HTERT RPE-1 (cell line): ENCODE measurements around the gene YPEL2.
"Not testable (repeated sequence)": the region's sequence is repeated elsewhere in the genome, so short reads cannot be mapped to it uniquely, and the experiment has no call there.

ENCODE experiments used
- in situ Hi-C: fragments of 300-500 bp; cut with MboI; formaldehyde crosslinking; loops from 4 replicates; pipeline ENCODE4 v1.14.3; 2020; ENCODE audit warnings: low sequenced_read_pairs

YPEL2 gene, protein sequence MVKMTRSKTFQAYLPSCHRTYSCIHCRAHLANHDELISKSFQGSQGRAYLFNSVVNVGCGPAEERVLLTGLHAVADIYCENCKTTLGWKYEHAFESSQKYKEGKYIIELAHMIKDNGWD

DNA sequence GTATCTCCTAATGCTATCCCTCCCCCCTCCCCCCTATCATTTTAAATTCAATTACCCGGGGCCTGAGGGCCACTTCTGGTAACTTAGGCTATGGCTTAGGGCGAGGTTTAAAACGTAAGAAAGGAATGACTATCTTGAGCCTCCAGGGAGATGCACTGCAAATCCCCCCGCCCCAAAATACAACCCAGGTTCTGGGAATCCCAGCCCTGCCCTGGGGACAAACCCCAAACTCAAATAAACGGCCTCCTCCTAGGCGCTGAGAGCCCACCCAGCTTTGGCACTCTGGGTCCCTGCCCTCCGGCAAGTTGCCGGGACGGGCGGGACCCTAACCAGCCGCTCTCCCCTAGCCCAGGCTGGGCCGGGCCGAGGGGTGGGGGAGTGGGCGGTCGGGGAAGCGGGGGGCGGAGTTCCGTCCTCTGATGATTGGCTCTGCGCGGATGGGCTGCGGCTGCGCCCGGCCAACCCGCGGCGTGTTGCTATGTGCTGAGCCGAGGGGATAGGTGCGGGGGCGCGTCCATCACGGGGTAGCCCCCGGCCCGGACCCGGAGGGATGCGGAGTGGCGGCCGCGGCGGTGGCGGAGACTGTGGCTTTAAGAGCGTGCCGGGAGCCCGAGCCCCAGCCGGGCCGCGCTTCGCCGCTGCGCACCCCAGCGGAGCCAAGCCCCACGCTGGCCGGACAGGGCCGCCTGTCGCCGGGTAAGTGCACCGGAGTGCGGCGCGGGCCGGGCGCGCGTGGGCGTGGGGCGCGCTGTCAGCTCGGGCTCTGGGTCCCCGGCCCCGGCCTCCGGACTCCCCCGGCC lies at the start of gene YPEL2:
Gene YPEL2 (plus strand): TSS at position 527 of the 800 bp plus-strand sequence. CDS start 21,755 bp downstream, outside the sequence.
- in situ Hi-C loops: no loop called here

GRCh38 chr17:59284317-59284716 lies 47.1 kb upstream of the YPEL2 start:
- in situ Hi-C loops: no loop called here

DNA sequence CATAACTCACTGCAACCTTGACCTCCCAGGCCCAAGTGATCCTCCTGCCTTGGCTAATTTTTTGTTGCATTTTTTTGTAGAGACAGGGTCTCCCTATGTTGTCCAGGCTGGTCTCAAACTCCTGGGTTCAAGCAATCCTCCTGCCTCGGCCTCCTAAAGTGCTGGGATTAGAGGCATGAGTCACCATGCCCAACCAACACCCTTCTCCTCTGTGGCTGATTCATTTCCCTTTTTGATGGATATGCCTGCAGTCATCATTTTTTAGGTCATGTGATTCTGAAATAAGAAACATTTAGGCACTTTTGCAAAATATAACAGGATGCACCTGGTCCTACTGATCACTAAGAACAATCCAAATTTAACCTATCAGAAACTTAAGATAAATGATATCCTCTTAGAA lies 44.0 kb upstream of the YPEL2 start:
- in situ Hi-C loops: no loop called here

- in situ Hi-C loops: no loop called here
Observed at GRCh38 chr17:59287891-59288290, 43.6 kb upstream of the YPEL2 start.

- in situ Hi-C loops: no loop called here
Observed at GRCh38 chr17:59289981-59290301, 41.5 kb upstream of the YPEL2 start.

- in situ Hi-C loops: not testable (repeated sequence)
Observed at GRCh38 chr17:59290302-59290998, 41.0 kb upstream of the YPEL2 start.

DNA sequence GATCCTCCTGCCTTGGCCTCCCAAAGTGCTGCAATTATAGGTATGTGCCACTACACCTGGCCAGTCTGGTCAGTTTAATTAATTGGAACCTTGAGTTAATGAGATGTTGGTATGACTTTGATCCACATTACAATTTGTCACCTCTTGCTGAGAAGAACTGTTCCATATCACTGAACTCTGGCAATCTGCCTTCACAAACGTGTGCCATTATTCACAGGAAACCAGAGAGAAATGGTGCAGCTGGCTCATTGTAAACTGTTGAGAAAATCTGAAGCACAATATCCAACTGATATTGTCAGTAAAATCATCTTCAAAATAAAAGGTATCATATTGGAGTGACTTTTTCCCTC lies 39.3 kb upstream of the YPEL2 start:
- in situ Hi-C loops: no loop called here

GRCh38 chr17:59296190-59296589 lies 35.3 kb upstream of the YPEL2 start:
- in situ Hi-C loops: no loop called here

GRCh38 chr17:59298521-59298920 lies 32.9 kb upstream of the YPEL2 start:
- in situ Hi-C loops: no loop called here

GRCh38 chr17:59299400-59300092 lies 31.9 kb upstream of the YPEL2 start:
- in situ Hi-C loops: no loop called here

GRCh38 chr17:59300941-59301340 lies 30.5 kb upstream of the YPEL2 start:
- in situ Hi-C loops: no loop called here

GRCh38 chr17:59304811-59305210 lies 26.6 kb upstream of the YPEL2 start:
- in situ Hi-C loops: no loop called here

- in situ Hi-C loops: no loop called here
Observed at GRCh38 chr17:59310263-59310920, 21.1 kb upstream of the YPEL2 start.

- in situ Hi-C loops: no loop called here
Observed at GRCh38 chr17:59311051-59311468, 20.4 kb upstream of the YPEL2 start.

DNA sequence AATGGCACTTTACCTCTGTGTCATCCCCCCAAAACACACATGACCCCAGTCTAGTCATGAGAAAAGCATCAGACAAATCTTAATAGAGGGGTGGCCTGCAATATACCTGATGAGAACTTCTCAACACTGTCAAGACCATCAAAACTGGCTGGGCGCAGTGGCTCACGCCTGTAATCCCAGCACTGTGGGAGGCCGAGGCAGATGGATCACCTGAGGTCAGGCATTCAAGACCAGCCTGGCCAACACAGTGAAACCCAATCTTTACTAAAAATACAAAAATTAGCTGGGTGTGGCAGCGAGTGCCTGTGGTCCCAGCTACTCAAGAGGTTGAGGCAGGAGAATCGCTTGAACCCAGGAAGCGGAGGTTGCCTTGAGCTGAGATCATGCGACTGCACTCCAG lies 19.9 kb upstream of the YPEL2 start:
- in situ Hi-C loops: not testable (repeated sequence)

DNA sequence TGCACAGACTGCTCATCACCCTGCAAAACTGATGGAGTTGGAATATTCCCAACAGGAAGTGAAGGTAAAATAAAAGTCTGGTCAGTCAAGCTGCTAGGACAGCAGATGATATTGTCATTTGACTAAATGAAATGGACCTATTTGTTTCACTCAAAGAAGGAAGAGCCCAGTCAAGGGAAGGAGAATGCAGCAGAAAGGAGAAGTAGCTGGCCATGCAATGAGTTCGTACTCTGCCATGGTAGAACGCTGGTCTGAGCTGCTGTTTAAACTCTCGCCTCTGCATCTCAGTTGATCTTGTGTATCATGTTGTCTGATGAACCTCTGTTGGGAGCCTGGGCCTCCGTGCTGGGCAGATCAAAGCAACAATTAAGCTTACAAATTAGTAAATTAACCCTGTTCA lies 15.6 kb upstream of the YPEL2 start:
- in situ Hi-C loops: no loop called here

GRCh38 chr17:59327121-59327980 lies 4.1 kb upstream of the YPEL2 start:
- in situ Hi-C loops: no loop called here

GRCh38 chr17:59327981-59328290 lies 3.5 kb upstream of the YPEL2 start:
- in situ Hi-C loops: no loop called here

DNA sequence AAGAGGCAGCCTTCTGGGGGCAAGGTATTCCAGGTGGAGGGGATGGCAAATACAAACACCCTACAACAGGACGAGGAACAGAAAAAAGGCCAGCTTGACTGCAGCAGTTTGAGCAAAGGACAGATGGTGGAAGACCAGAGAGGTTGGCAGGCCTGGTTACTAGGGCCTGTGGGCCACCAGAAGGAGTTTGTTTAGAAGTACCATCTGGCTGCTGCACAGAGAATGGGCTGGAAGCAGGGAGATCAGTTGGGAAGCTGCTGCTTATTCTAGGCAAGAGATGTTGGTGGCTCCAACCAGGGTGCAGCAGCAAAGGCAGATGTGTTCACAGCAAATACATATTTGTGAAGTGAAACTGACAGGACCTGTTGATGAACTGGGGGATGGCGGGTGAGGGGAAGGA lies 2.9 kb upstream of the YPEL2 start:
- in situ Hi-C loops: no loop called here
